Measurements from ENCODE around the gene ADGRL1.
"Not testable (repeated sequence)": the region's sequence is repeated elsewhere in the genome, so short reads cannot be mapped to it uniquely, and the experiment has no call there.

The ADGRL1 gene

GRCh38 chr19:14247548-14248471 is 41.8 kb upstream of the ADGRL1 start:
- H3K36me3 ChIP-seq (ENCODE audit: control insufficient read depth in 5 of 5, insufficient read depth in 5 of 5, low read length in 5 of 5); H3K27me3 ChIP-seq (ENCODE audit: control insufficient read depth in 5 of 5, insufficient read depth in 4 of 5, low read length in 5 of 5); H3K9me3 ChIP-seq (ENCODE audit: control insufficient read depth in 5 of 5, low read length in 5 of 5); H3K27ac ChIP-seq (ENCODE audit: low read depth, low read length); H3K9ac ChIP-seq (ENCODE audit: low read length in 5 of 5): not testable (repeated sequence)
- Histone ChIP-seq H3K4me1 (ENCODE audit: control insufficient read depth in 5 of 5, insufficient read depth in 5 of 5, low read length in 5 of 5) (peaks cover 0 to 20% (median 8%) of the 10 kb centered on the region in 5 donors), H3K4me3 (ENCODE audit: low read depth in 1 of 5, low read length in 5 of 5) (peak overlapping the region in 2 of 5 donors; percentile 22 to 29)

DNA sequence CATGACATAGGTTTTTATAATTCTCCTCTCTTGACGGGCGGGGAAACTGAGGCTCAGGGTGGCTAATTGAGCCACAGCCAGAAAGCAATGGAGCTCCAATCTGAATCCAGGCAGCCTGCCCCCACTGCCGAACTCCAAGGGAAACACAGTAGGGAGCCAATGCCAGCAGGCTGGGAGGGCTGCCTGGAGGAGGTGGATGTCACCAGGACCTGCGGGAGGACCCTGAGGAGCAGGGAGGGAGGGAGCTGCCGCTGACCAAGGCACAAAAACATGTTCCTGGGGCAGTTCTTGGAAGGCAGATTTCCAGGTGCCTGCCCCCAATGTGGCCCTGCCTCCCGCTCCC is 41.2 kb upstream of the ADGRL1 start:
- H3K27me3 ChIP-seq (ENCODE audit: control insufficient read depth in 5 of 5, insufficient read depth in 4 of 5, low read length in 5 of 5); H3K27ac ChIP-seq (ENCODE audit: low read depth, low read length); H3K9ac ChIP-seq (ENCODE audit: low read length in 5 of 5); H3K9me3 ChIP-seq (ENCODE audit: control insufficient read depth in 5 of 5, low read length in 5 of 5); H3K4me3 ChIP-seq (ENCODE audit: low read depth in 1 of 5, low read length in 5 of 5); H3K36me3 ChIP-seq (ENCODE audit: control insufficient read depth in 5 of 5, insufficient read depth in 5 of 5, low read length in 5 of 5): not testable (repeated sequence)
- H3K4me1 ChIP-seq (ENCODE audit: control insufficient read depth in 5 of 5, insufficient read depth in 5 of 5, low read length in 5 of 5): peaks cover 0 to 20% (median 8%) of the 10 kb centered on the region in 5 donors

DNA sequence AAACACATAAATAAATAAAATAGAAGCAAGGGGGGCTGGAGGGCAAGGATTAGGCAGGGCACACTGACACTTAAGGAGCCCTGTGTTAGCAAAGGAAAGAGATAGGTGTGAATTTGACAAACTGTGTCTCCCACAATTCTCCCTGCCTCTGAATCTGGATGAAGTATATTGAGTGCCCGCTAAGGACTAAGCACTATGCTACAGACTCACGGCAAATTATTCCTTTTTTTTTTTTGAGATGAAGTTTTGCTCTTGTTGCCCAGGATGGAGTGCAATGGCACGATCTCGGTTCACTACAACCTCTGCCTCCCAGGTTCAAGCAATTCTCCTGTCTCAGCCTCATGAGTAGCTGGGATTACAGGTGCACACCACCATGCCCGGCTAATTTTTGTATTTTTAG is 38.4 kb upstream of the ADGRL1 start:
- H3K4me3 ChIP-seq (ENCODE audit: low read depth in 1 of 5, low read length in 5 of 5); H3K9ac ChIP-seq (ENCODE audit: low read length in 5 of 5); H3K27ac ChIP-seq (ENCODE audit: low read depth, low read length); H3K27me3 ChIP-seq (ENCODE audit: control insufficient read depth in 5 of 5, insufficient read depth in 4 of 5, low read length in 5 of 5); H3K36me3 ChIP-seq (ENCODE audit: control insufficient read depth in 5 of 5, insufficient read depth in 5 of 5, low read length in 5 of 5); H3K9me3 ChIP-seq (ENCODE audit: control insufficient read depth in 5 of 5, low read length in 5 of 5): not testable (repeated sequence)
- peaks cover 0 to 17% (median 8%) of the 10 kb centered on the region in 5 donors for H3K4me1 ChIP-seq (ENCODE audit: control insufficient read depth in 5 of 5, insufficient read depth in 5 of 5, low read length in 5 of 5)

GRCh38 chr19:14243718-14244117 is 37.7 kb upstream of the ADGRL1 start:
- H3K27me3 ChIP-seq (ENCODE audit: control insufficient read depth in 5 of 5, insufficient read depth in 4 of 5, low read length in 5 of 5); H3K36me3 ChIP-seq (ENCODE audit: control insufficient read depth in 5 of 5, insufficient read depth in 5 of 5, low read length in 5 of 5); H3K4me3 ChIP-seq (ENCODE audit: low read depth in 1 of 5, low read length in 5 of 5); H3K9ac ChIP-seq (ENCODE audit: low read length in 5 of 5); H3K9me3 ChIP-seq (ENCODE audit: control insufficient read depth in 5 of 5, low read length in 5 of 5); H3K27ac ChIP-seq (ENCODE audit: low read depth, low read length): not testable (repeated sequence)
- peaks cover 0 to 12% (median 7%) of the 10 kb centered on the region in 5 donors for H3K4me1 ChIP-seq (ENCODE audit: control insufficient read depth in 5 of 5, insufficient read depth in 5 of 5, low read length in 5 of 5)

DNA sequence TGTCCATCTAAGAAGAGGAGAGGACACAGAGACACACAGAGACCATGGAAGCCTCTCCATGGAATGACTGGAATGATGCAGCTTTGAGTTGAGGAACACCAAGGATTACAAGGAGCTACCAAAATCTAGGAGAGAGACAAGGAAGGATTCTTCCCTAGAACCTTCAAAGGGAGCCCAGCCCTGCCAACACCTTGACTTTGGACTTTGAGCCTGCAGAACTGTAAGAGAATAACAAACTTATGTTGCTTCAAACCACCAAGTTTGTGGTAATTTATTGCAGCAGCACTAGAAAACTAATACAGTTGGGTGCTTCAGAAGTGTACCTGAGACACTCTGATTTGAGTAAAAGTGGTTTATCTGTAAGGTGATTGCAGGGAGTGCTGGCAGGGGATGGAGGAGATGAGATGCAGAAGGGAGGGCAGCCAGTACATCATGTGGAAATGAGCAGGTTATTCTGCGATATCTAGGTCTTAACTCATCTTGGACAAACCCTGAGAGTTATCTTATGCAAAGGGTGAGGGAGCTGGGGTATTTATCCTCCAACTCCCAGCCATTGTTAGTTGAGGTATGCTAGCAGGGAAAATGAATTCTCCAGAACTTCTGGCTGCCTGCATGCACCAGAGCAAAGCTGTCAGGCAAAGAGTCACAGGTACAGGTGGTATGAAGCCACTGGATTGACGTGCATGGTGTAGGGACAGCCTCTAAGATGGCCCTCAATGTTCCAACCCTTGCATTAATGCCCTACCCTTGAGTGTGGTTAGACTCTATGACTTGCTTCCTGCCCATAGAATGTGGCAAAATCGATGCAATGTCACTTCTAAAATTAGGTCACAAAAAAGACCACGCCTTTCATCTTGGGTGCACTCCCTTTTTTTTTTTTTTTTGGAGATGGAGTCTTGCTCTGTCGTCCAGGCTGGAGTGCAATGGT is 31.3 kb upstream of the ADGRL1 start:
- Histone ChIP-seq H3K9ac (ENCODE audit: low read length in 5 of 5) (no peak overlapping the region), H3K9me3 (ENCODE audit: control insufficient read depth in 5 of 5, low read length in 5 of 5) (peaks cover 0 to 10% (median 6%) of the 10 kb centered on the region in 5 donors), H3K36me3 (ENCODE audit: control insufficient read depth in 5 of 5, insufficient read depth in 5 of 5, low read length in 5 of 5) (no peaks in the 10 kb centered on the region), H3K27me3 (ENCODE audit: control insufficient read depth in 5 of 5, insufficient read depth in 4 of 5, low read length in 5 of 5) (no peaks in the 10 kb centered on the region), H3K27ac (ENCODE audit: low read depth, low read length) (no peak overlapping the region), H3K4me3 (ENCODE audit: low read depth in 1 of 5, low read length in 5 of 5) (no peak overlapping the region), H3K4me1 (ENCODE audit: control insufficient read depth in 5 of 5, insufficient read depth in 5 of 5, low read length in 5 of 5) (no peaks in the 10 kb centered on the region)

GRCh38 chr19:14232945-14233344 is 27.0 kb upstream of the ADGRL1 start:
- not testable (repeated sequence) for H3K27ac ChIP-seq (ENCODE audit: low read depth, low read length); H3K9me3 ChIP-seq (ENCODE audit: control insufficient read depth in 5 of 5, low read length in 5 of 5); H3K9ac ChIP-seq (ENCODE audit: low read length in 5 of 5); H3K27me3 ChIP-seq (ENCODE audit: control insufficient read depth in 5 of 5, insufficient read depth in 4 of 5, low read length in 5 of 5); H3K36me3 ChIP-seq (ENCODE audit: control insufficient read depth in 5 of 5, insufficient read depth in 5 of 5, low read length in 5 of 5); H3K4me3 ChIP-seq (ENCODE audit: low read depth in 1 of 5, low read length in 5 of 5); H3K4me1 ChIP-seq (ENCODE audit: control insufficient read depth in 5 of 5, insufficient read depth in 5 of 5, low read length in 5 of 5)

DNA sequence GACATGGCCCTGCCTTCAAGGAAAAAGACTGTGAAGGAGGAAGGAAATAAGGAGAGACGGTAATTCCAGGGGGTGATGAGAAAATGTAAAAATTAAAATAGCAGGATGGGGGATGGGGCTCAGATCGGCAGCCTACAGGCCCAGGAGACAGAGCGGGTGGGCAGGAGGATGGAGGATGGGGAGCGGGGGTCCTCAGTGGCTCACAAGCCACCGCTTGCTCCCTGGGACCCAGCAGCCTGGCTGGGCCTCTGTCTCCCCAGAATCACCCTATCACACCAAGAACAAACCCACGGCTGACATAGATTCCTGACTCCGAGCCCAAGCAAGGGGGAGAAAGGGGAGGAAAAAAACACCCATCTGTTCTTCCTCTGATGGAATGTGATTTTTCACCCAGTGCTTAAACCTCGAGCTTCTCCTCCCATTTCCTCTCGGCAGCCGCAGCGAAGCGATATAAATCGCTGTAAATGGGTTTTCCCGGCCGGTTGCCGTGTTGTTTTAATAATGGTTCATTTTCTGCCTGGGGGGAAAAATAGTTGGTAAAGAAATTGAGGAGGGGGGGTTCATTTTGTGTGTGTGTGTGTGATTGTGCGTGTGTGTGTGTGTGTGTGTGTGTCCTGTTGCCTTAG is 22.6 kb upstream of the ADGRL1 start:
- H3K27ac ChIP-seq (ENCODE audit: low read depth, low read length): peak overlapping the region; percentile 87
- H3K4me3 ChIP-seq (ENCODE audit: low read depth in 1 of 5, low read length in 5 of 5): peak overlapping the region in 1 of 5 donors; percentile 11

DNA sequence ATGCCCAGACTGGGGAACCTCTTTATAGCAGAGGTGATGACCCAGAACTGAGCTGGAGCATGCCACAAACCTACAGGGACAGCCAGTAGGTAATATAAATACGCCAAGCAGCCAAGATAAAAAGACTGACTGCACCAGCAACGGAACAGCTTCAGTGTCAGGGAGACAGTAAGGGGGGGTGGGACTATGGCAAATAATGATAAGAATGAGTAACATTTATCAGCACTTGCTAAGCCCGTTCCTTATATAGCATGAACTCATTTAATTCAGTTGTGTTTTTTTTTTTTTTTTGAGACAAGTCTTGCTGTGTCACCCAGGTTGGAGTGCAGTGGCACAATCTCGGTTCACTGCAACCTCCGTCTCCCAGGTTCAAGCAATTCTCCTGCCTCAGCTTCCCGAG is 20.5 kb upstream of the ADGRL1 start:
- H3K27ac ChIP-seq (ENCODE audit: low read depth, low read length); H3K9ac ChIP-seq (ENCODE audit: low read length in 5 of 5); H3K4me3 ChIP-seq (ENCODE audit: low read depth in 1 of 5, low read length in 5 of 5); H3K9me3 ChIP-seq (ENCODE audit: control insufficient read depth in 5 of 5, low read length in 5 of 5); H3K27me3 ChIP-seq (ENCODE audit: control insufficient read depth in 5 of 5, insufficient read depth in 4 of 5, low read length in 5 of 5); H3K36me3 ChIP-seq (ENCODE audit: control insufficient read depth in 5 of 5, insufficient read depth in 5 of 5, low read length in 5 of 5): not testable (repeated sequence)
- peaks cover 0 to 21% (median 11%) of the 10 kb centered on the region in 5 donors for H3K4me1 ChIP-seq (ENCODE audit: control insufficient read depth in 5 of 5, insufficient read depth in 5 of 5, low read length in 5 of 5)

More for the DNA sequence above, 22.6 kb upstream of the ADGRL1 start:
- H3K27me3 ChIP-seq (ENCODE audit: control insufficient read depth in 5 of 5, insufficient read depth in 4 of 5, low read length in 5 of 5); H3K9ac ChIP-seq (ENCODE audit: low read length in 5 of 5); H3K36me3 ChIP-seq (ENCODE audit: control insufficient read depth in 5 of 5, insufficient read depth in 5 of 5, low read length in 5 of 5); H3K9me3 ChIP-seq (ENCODE audit: control insufficient read depth in 5 of 5, low read length in 5 of 5): not testable (repeated sequence)
- H3K4me1 ChIP-seq (ENCODE audit: control insufficient read depth in 5 of 5, insufficient read depth in 5 of 5, low read length in 5 of 5): peaks cover 0 to 21% (median 11%) of the 10 kb centered on the region in 5 donors

- H3K27ac ChIP-seq (ENCODE audit: low read depth, low read length): no peak overlapping the region
- no peak overlapping the region for H3K4me3 ChIP-seq (ENCODE audit: low read depth in 1 of 5, low read length in 5 of 5)
- H3K9ac ChIP-seq (ENCODE audit: low read length in 5 of 5): no peak overlapping the region
- peaks cover 2 to 33% (median 16%) of the 10 kb centered on the region in 5 donors for H3K4me1 ChIP-seq (ENCODE audit: control insufficient read depth in 5 of 5, insufficient read depth in 5 of 5, low read length in 5 of 5)
- no peaks in the 10 kb centered on the region for H3K27me3 ChIP-seq (ENCODE audit: control insufficient read depth in 5 of 5, insufficient read depth in 4 of 5, low read length in 5 of 5)
- no peaks in the 10 kb centered on the region for H3K9me3 ChIP-seq (ENCODE audit: control insufficient read depth in 5 of 5, low read length in 5 of 5)
- H3K36me3 ChIP-seq (ENCODE audit: control insufficient read depth in 5 of 5, insufficient read depth in 5 of 5, low read length in 5 of 5): no peaks in the 10 kb centered on the region
Measured at GRCh38 chr19:14222886-14223285, 16.9 kb upstream of the ADGRL1 start.

DNA sequence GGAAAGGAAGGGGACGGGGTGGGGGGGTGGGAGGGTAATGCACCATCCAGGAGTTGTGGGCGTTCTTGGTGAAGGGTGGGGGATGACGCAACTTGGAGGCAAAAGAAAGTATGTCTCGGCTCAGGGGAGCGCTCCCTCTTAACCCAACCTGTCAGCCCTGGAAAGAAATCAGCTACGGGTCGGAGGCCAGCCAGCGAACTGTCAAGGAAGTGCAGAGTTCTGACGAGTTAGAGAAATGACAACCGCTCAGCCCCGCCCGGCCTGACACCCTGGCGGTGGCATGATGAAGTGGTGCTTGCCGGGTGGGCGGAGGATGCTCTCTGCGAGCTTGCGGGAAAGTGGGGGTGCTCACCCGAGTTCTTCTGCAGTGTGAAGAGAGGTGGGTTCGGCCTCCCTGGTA is 15.4 kb upstream of the ADGRL1 start:
- not testable (repeated sequence) for H3K9me3 ChIP-seq (ENCODE audit: control insufficient read depth in 5 of 5, low read length in 5 of 5); H3K27ac ChIP-seq (ENCODE audit: low read depth, low read length); H3K4me3 ChIP-seq (ENCODE audit: low read depth in 1 of 5, low read length in 5 of 5); H3K36me3 ChIP-seq (ENCODE audit: control insufficient read depth in 5 of 5, insufficient read depth in 5 of 5, low read length in 5 of 5); H3K9ac ChIP-seq (ENCODE audit: low read length in 5 of 5); H3K27me3 ChIP-seq (ENCODE audit: control insufficient read depth in 5 of 5, insufficient read depth in 4 of 5, low read length in 5 of 5)
- H3K4me1 ChIP-seq (ENCODE audit: control insufficient read depth in 5 of 5, insufficient read depth in 5 of 5, low read length in 5 of 5): peaks cover 2 to 26% (median 16%) of the 10 kb centered on the region in 5 donors

Data from subcutaneous abdominal adipose tissue (tissue), 5 donors.